Superior temporal gyrus (tissue), 1 donor: ENCODE data around the gene LYVE1.

Experiments used
- DNase-seq: peaks from one replicate; pipeline ENCODE4 v3.0.0-alpha.2; 2016; ENCODE audit errors: extremely low spot score

Gene LYVE1

GRCh38 chr11:10522921-10523320 is 45.5 kb downstream of the LYVE1 start:
- peak; percentile 69 for DNase-seq

- DNase-seq: peak; percentile 84
Observed at GRCh38 chr11:10522276-10522675, 46.2 kb downstream of the LYVE1 start.

- peak; percentile 30 for DNase-seq
Observed at GRCh38 chr11:10520562-10520961, 47.9 kb downstream of the LYVE1 start.

GRCh38 chr11:10519630-10520029 is 48.8 kb downstream of the LYVE1 start:
- DNase-seq: peak; percentile 36

GRCh38 chr11:10518891-10519290 is 49.6 kb downstream of the LYVE1 start:
- no peak for DNase-seq

- peak; percentile 35 for DNase-seq
Observed at GRCh38 chr11:10518123-10518522, 50.3 kb downstream of the LYVE1 start.

- peak; percentile 11 for DNase-seq
Observed at GRCh38 chr11:10515418-10515817, 53.0 kb downstream of the LYVE1 start.

GRCh38 chr11:10514709-10515108 is 53.8 kb downstream of the LYVE1 start:
- no peak for DNase-seq

- peak; percentile 39 for DNase-seq
Observed at GRCh38 chr11:10514202-10514601, 54.3 kb downstream of the LYVE1 start.

GRCh38 chr11:10511181-10511621 is 57.3 kb downstream of the LYVE1 start:
- DNase-seq: peak; percentile 20
